GM12874 (cell line): ENCODE data around the gene SOHLH2.

ENCODE experiments used
- TF ChIP-seq, protein P1 (sequence below): IDR thresholded peaks from 2 replicates; pipeline ENCODE4 v1.5.1; 2011; ENCODE audit warnings: low read depth, mild to moderate bottlenecking, control low read depth, low read length, moderate library complexity; ENCODE audit not compliant: insufficient read depth

SOHLH2 gene

DNA sequence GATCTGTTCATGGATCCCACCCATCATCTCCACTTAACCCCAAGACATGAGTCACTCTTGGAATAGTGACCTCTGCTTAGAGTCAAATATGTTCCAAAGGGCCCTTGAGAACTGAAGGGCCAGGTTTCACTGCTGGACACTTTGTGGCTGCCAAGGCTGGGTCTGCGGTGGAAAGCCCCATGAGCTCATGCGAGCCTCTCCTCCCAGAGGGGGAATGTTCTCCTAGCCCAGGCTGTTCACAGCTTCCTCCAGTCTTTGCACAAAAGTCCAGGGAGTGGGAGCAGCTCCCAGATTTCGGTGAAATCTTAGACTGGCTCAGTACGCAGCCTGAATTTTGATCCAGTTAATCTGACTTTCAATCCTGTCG, 82.4 kb downstream of the SOHLH2 start:
- TF ChIP-seq, protein P1, sequence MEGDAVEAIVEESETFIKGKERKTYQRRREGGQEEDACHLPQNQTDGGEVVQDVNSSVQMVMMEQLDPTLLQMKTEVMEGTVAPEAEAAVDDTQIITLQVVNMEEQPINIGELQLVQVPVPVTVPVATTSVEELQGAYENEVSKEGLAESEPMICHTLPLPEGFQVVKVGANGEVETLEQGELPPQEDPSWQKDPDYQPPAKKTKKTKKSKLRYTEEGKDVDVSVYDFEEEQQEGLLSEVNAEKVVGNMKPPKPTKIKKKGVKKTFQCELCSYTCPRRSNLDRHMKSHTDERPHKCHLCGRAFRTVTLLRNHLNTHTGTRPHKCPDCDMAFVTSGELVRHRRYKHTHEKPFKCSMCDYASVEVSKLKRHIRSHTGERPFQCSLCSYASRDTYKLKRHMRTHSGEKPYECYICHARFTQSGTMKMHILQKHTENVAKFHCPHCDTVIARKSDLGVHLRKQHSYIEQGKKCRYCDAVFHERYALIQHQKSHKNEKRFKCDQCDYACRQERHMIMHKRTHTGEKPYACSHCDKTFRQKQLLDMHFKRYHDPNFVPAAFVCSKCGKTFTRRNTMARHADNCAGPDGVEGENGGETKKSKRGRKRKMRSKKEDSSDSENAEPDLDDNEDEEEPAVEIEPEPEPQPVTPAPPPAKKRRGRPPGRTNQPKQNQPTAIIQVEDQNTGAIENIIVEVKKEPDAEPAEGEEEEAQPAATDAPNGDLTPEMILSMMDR, result no peak

DNA sequence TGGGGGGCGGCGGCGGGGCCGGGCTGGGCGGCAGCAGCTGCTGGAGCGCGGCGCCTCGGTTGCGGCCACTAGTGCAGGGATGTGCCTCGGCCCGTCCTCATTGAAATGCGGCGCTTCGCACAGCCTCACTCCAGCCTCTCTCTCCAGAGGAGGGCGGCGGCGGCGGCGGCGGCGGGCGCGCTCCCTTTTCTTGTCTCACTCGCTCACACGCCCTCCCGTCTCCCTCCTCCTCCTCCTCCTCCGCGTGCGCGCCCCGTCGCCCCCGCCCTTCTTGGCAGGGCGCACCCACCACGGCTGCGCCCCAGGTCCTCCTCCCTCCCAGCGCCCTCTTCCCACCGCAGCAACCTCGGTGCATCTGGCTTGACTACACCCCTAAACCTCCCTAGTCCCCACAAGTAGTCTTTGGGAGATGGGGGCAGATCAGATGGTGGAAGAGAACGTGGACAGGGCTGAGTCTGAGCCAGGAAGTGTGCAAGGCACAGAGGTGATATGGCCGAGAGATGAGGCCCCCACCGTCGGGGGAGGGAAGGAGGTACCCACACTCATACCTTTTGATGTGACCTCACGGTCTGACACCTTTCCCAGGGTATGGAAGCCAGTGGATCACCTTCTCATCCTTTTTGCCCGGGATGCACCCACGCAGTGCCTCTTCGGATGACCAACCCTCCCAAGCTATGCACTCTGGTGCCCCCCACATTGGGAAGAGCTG, 83.0 kb downstream of the SOHLH2 start, which contains the start of gene DCLK1:
Gene DCLK1, minus strand, starts transcription at position 161 of the 709 bp plus-strand sequence.
- TF ChIP-seq, protein P1, result no peak

DNA sequence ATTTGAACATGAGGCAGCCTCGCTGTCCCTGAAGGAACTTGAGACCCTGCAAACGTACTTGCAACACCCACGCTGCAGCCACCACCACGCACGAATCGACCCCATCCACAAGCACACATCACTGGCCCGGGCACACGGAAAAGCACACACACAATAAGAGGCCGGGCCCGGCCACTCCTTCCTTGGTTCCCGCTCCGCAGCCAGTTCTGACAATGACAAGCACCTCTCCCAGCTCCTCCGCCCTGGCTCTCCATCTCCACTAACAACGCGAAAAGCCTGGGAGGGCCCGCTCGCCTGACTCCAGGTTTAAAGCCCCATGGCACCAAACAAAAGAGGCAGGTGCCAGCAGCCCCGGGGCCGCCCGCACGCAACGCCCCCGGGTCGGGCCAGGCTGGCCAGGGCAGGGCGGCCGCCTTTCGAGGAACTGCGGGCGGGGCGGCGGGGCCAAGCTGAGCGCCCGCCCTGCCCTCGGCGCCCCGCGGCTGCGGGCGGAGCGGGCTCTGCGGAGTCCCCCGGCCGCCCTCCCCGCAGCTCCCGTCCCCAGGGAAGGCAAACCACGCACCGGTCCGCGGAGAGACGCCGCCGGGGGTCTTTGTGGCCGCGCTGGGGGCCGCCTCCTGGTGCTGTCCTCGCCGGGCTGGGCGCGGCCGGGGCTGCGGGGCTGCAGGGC, 83.7 kb downstream of the SOHLH2 start:
- TF ChIP-seq, protein P1, result no peak

DNA sequence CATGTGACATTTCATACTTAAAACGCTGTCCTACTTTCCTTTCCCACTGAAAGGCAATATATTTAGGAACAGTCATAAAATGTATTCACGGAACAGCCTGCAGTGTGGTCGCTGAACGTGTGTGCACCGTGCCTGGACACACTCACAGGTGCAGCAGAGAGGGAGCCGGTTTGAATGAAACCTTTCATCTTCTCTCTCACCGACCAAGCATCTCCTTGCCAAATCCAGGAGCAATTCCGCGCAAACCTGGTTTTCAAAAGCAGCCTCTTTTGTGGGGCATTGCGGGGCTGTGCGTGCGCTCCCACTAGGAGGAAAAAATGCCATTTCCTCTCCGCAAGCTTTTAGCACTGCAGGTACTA, 84.2 kb downstream of the SOHLH2 start:
- TF ChIP-seq, protein P1, result no peak

DNA sequence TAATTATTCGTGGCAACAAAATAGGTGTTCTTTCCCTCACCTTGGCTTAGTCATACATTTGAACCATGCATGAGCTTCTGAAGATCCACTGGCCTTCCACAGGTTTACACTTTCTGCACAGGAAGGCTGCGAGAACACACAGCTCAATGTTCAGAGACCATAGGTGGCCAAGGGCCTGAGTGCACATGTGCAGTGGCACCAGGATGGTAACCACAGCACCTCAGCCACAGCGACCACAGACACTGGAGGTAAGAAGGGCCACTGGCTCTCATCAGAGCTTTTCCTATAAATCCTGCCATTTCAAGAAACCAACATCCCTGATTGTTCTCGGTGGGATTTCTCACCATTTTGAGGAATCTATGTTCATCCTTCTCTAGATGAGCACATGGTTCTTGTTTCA, 84.8 kb downstream of the SOHLH2 start:
- TF ChIP-seq, protein P1, result no peak

DNA sequence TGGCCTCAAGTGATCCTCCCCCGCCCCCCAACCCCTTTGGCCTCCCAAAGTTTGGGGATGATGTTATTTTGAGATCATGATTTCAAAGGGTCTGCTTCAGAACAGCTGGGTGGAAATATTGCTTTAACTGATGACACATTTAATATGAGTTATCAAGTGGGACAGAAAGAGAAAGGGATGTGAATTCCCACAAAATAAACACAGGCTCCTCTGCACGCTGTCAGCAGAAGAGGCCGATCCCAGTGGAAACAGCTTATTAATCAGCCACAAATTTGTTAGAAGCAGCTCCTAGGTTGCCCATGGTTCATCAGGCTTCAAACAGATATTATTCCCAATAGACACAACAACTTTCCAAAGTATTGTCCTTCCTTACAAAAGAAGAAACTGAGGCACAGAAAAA, 87.9 kb downstream of the SOHLH2 start:
- TF ChIP-seq, protein P1, result no peak

DNA sequence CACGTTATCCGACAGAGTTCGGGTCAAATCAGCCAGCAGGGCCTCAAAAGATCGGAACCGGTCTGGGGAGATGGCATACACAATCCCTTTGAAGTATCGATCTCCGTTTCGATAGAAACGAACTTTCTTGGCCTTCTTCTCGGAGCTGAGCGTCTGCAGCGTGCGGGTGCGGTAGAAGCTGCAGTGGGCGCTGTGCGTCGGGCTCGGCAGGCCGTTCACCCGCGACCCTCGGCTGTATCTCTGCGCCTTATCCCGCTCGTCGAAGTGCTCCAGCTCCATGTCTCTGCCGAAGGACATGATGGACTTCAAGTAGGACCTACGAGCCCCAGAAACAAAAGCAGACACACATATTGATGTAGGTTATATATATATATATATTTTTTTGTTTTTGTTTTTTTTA, 88.5 kb downstream of the SOHLH2 start:
- TF ChIP-seq, protein P1, result no peak
